Psoas muscle (tissue), 8 donors: ENCODE measurements around the gene KRTAP19-5. TPM values are rescaled to one million over a fixed set of nuclear protein-coding genes. Genes with fewer than 3 reads are reported as not detected.

Experiments used
- ATAC-seq, 4 donors: fragments of 200-7000 bp; cut with Tn5 transposase; one replicate each; pipeline ENCODE4 v1.9.1; 2020; ENCODE audit warnings: moderate library complexity in 3 of 4, mild to moderate bottlenecking in 2 of 4
- DNase-seq, 2 donors: peaks; one replicate each; pipeline ENCODE4 v3.0.0-alpha.2; 2020
- H3K27ac ChIP-seq: fragments of 200-600 bp; one replicate; pipeline ENCODE4 v1.8.0; 2022
- H3K27me3 ChIP-seq, 3 donors: fragments of 200-600 bp in 1 of 3; one replicate each; pipeline versions ENCODE4 v1.6.1 to v1.8.0; 2013 to 2022; ENCODE audit warnings: low read length in 2 of 3, mild to moderate bottlenecking in 2 of 3, moderate library complexity in 1 of 3; ENCODE audit not compliant: insufficient read depth in 3 of 3
- H3K36me3 ChIP-seq, 2 donors: fragments of 200-600 bp in 1 of 2; one replicate each; pipeline versions ENCODE4 v1.6.1 to v1.8.0; 2013 to 2022; ENCODE audit warnings: low read depth in 1 of 2, mild to moderate bottlenecking in 1 of 2, moderate library complexity in 1 of 2; ENCODE audit not compliant: insufficient read depth in 1 of 2
- H3K4me1 ChIP-seq: fragments of 200-600 bp; one replicate; pipeline ENCODE4 v1.8.0; 2022
- H3K4me3 ChIP-seq: fragments of 200-600 bp; one replicate; pipeline ENCODE4 v1.8.0; 2022; ENCODE audit warnings: mild to moderate bottlenecking
- H3K9me3 ChIP-seq: fragments of 200-600 bp; one replicate; pipeline ENCODE4 v1.8.0; 2022
- CTCF ChIP-seq: fragments of 200-600 bp; IDR thresholded peaks from one replicate; pipeline ENCODE4 v1.8.0; 2022; ENCODE audit warnings: antibody characterized with exemption
- WGBS, 3 donors: extraction: QIAGEN DNeasy Blood & Tissue Kit; methylation state at CpG; one replicate each; pipeline versions ENCODE4 v1.1.6 to v1.1.7; 2013; 5-methylcytosine and 5-hydroxymethylcytosine counted together
- intact Hi-C, 2 donors: fragments of 100-400 bp; cut with DNase I; formaldehyde crosslinking; loops; one replicate each; pipeline versions ENCODE4 v1.11.0 to v1.14.2; 2022
- polyA plus RNA-seq, 3 donors: library from polyadenylated mRNA; stranded (reverse); fragments of 200-250 nt; gene quantifications; one replicate each; pipeline ENCODE4 v1.2.3, GENCODE V29; 2013
- total RNA-seq, 4 donors: library from RNA; stranded (reverse); fragmentation: NEBNext Ultra II Directional in 2 of 4; extraction: Animal tissue kit (Norgen Biotek cat#: 25700) in 2 of 4; gene quantifications; one replicate each; pipeline versions ENCODE4 v1.2.1 to v1.2.4, GENCODE V29; 2021 to 2023
- donor health status: healthy with polysubstance abuse.
- donor health status: DM: no; HTN: no; CAD: no; lungs with moderate emphysema.
- donor health status: Bipolar disorder and iron deficiency.
- donor health status: healthy.
- donor health status: DM: yes; HTN: yes; CAD: no.
- donor health status: DM: no; HTN: no; CAD: no.
- donor health status: DM: no; HTN: no; CAD: no.
- donor health status: DM: yes; HTN: yes; CAD: no.

The KRTAP19-5 gene
- total and polyA plus RNA-seq, 7 donors = not detected

DNA sequence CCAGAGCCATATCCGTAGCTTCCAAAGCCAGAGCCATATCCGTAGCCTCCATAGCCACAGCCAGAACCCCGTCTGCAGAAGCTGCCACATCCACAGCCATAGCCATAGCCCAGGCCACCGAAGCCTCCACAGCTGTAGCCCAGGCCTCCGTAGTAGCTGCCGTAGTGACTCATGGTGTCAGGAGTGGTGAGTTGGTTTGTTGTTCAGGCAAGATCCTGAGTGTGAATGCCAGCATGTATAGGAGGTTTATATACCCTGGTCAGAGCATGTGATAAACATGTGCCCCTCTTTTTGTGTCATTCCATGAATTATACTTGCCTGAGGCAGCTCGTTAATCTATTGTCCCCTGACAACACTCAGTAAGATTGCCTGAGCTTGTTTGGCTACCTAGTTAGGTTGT is 21.8 kb downstream of the KRTAP19-5 start, which contains the start of gene KRTAP19-1:
Gene KRTAP19-1 (minus strand): TSS at position 223 of the 400 bp plus-strand sequence. CDS start 50 bp downstream, at position 173.
- no peak for DNase-seq
- no peaks in the 10 kb centered on the region for H3K27me3 ChIP-seq
- 86 to 89% (median 88%) methylated on average over 7 of the region's 7 CpGs for WGBS, 3 donors
- H3K4me3 ChIP-seq = no peak within 1 kb of the TSS
- TF ChIP-seq CTCF = no peak
- no peaks in the 10 kb centered on the region for H3K36me3 ChIP-seq
- no peak for ATAC-seq
- intact Hi-C loops = no loop called here
- no peaks in the 10 kb centered on the region for H3K9me3 ChIP-seq
- no peaks in the 10 kb centered on the region for H3K4me1 ChIP-seq
- H3K27ac ChIP-seq = peak within 1 kb of the TSS; percentile 5

DNA sequence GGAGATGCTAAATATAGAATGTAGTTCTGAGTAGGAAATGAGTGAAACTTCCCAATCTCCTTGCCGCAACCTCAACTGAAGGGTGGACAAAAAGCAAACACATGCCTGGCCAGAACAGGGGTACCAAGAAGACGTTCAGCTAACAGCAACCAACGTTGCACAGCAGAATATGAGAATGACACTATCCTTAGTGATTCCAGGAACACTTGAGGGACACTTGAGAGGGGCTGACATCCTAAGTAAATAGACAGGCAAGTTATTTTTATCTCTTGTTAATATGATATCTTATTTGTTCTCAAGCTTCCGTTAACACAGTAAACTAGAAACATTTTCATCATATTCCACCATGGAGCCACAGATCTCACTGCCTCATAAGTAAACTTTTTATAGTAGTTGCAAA is 22.7 kb downstream of the KRTAP19-5 start:
- H3K36me3 ChIP-seq = no peaks in the 10 kb centered on the region
- H3K9me3 ChIP-seq = no peaks in the 10 kb centered on the region
- H3K4me1 ChIP-seq = no peaks in the 10 kb centered on the region
- H3K27ac ChIP-seq = peak overlapping the region; percentile 5
- intact Hi-C loops = no loop called here
- H3K4me3 ChIP-seq = no peak overlapping the region
- WGBS, 3 donors = 55 to 63% (median 60%) methylated on average over 4 of the region's 4 CpGs
- DNase-seq (no peak), ATAC-seq (peak in 2 of 4 donors; percentile 51 to 62)
- no peak for TF ChIP-seq CTCF
- no peaks in the 10 kb centered on the region for H3K27me3 ChIP-seq

DNA sequence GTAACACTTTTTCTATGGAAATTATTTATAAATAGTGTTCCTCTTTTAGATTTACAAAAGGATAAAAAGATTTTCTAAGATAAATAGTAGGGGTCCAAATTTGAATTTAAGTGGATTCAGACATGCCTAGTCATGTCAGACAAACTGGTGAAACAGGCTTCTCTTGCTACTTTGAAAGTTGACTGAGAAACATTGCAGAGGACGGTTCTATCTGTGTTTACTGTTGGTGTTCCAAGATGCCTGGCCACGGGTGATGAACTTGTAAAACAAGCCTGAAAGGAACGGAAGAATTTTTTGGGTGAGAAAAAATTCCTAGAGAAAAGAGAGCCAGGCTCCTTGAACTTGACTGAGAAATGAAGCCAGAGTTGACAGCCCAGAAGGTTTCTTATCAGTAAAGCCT is 23.9 kb downstream of the KRTAP19-5 start:
- no peak overlapping the region for H3K27ac ChIP-seq
- no peaks in the 10 kb centered on the region for H3K36me3 ChIP-seq
- no peak for DNase-seq
- H3K4me1 ChIP-seq = no peaks in the 10 kb centered on the region
- H3K9me3 ChIP-seq = no peaks in the 10 kb centered on the region
- H3K27me3 ChIP-seq = no peaks in the 10 kb centered on the region
- TF ChIP-seq CTCF = no peak
- 27 to 37% (median 29%) methylated on average over 3 of the region's 3 CpGs for WGBS, 3 donors
- H3K4me3 ChIP-seq = no peak overlapping the region
- ATAC-seq = no peak
- intact Hi-C loops = no loop called here

- DNase-seq = no peak
- WGBS, 3 donors = 20 to 28% (median 21%) methylated on average over 6 of the region's 6 CpGs
- intact Hi-C loops = no loop called here
- Histone ChIP-seq H3K27ac (no peak overlapping the region), H3K4me1 (no peaks in the 10 kb centered on the region), H3K27me3 (no peaks in the 10 kb centered on the region), H3K4me3 (no peak overlapping the region), H3K9me3 (no peaks in the 10 kb centered on the region), H3K36me3 (no peaks in the 10 kb centered on the region)
- ATAC-seq = no peak
- no peak for TF ChIP-seq CTCF
Observed at GRCh38 chr21:30468900-30469714, 32.8 kb downstream of the KRTAP19-5 start.

- H3K27ac ChIP-seq = no peak overlapping the region
- H3K4me1 ChIP-seq = no peaks in the 10 kb centered on the region
- no peaks in the 10 kb centered on the region for H3K9me3 ChIP-seq
- ATAC-seq (no peak), DNase-seq (no peak)
- TF ChIP-seq CTCF = no peak
- no peaks in the 10 kb centered on the region for H3K36me3 ChIP-seq
- H3K4me3 ChIP-seq = no peak overlapping the region
- no peaks in the 10 kb centered on the region for H3K27me3 ChIP-seq
- WGBS, 3 donors = 38 to 70% (median 59%) methylated on average over 3 of the region's 3 CpGs
- intact Hi-C loops = no loop called here
Observed at GRCh38 chr21:30463713-30464112, 38.2 kb downstream of the KRTAP19-5 start.
